ENCODE results near the gene CLEC4M.

GRCh38 chr19:7788933-7789323 is 25.9 kb downstream of the CLEC4M start:
- TF ChIP-seq EZH2phosphoT487 (IDR thresholded peaks at IDR 0.05; ENCODE audit: borderline replicate concordance, low read depth, low read length) = no peak
- TF ChIP-seq, protein P1, sequence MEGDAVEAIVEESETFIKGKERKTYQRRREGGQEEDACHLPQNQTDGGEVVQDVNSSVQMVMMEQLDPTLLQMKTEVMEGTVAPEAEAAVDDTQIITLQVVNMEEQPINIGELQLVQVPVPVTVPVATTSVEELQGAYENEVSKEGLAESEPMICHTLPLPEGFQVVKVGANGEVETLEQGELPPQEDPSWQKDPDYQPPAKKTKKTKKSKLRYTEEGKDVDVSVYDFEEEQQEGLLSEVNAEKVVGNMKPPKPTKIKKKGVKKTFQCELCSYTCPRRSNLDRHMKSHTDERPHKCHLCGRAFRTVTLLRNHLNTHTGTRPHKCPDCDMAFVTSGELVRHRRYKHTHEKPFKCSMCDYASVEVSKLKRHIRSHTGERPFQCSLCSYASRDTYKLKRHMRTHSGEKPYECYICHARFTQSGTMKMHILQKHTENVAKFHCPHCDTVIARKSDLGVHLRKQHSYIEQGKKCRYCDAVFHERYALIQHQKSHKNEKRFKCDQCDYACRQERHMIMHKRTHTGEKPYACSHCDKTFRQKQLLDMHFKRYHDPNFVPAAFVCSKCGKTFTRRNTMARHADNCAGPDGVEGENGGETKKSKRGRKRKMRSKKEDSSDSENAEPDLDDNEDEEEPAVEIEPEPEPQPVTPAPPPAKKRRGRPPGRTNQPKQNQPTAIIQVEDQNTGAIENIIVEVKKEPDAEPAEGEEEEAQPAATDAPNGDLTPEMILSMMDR (conservative IDR thresholded peaks at IDR 0.05; ENCODE audit: low read length) = no peak

Measured in OCI-LY7 (cell line).